GM12892 (cell line): ENCODE measurements around the gene OR10H4.

ENCODE experiments used
- POLR2A ChIP-seq: IDR thresholded peaks from 2 replicates; pipeline ENCODE4 v1.6.1; 2011; ENCODE audit warnings: low read depth, low read length, control low read depth
- POLR2AphosphoS5 ChIP-seq: IDR thresholded peaks from 2 replicates; pipeline ENCODE4 v1.6.1; 2011; ENCODE audit warnings: low read depth, low read length, control low read depth
- TAF1 ChIP-seq: IDR thresholded peaks from 2 replicates; pipeline ENCODE4 v1.6.1; 2011; ENCODE audit warnings: low read depth, mild to moderate bottlenecking, control low read depth, low read length, borderline replicate concordance

- TF ChIP-seq TAF1 (no peak), POLR2A (no peak), POLR2AphosphoS5 (no peak)
Observed at GRCh38 chr19:15948223-15949058, at the start of gene OR10H4.
